ENCODE data around the gene IER2.

Gene IER2

DNA sequence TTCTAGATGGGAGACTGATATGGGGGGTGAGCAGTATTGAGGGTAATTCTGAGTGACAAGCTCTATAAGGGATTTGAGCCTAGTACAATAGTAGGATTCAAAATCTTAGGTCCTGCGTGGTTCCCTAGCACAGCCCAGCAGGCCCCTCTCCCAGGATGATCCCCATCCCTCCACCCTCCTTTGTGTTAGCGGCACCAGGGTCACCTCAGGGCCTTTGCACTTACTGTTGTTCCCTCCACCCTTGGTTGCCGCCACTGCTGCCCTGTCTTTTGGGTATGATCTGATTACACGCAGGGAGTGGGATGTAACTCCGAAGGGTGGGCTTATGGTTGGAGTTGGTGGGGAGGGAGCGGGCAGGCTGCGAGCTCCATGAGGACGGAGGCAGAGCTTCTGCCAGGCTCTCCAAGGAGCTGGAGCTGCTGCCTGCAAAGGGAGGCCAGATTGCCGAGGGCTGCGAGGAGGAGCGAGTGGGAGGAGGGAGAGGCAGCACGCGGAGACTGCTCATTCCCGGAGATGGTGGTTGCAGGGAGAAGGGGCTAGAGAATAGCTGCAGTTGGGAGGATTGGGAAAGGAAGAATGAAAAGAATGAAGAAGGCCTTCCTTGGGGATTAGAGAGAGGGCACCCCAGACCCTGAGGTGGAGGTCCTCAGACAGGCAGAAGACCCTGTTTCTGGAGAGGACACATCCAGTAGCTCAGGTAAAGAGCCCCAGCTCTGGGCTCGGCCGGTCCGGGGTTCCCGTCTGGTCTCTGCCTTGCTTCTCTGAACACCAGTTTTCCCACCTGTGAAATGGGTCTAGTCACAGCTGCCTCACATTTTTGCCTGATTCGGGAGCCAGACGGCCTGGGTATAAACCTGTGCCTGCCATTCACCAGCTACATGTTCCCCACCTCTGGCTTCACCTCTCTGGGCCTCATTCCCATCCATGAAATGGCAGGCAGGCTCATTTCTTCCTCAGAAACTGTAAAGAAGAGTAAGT is 26.9 kb upstream of the IER2 start:
- ChIA-PET POLR2A (interaction anchor here (0.7 kb wide), 1 partner anchor 29 kb away, joined by 5 read pairs; no protein-coding TSS in a partner anchor), CTCF (no interaction called here)
- DNase-seq (ENCODE audit: extremely low spot score), result no peak
- TF ChIP-seq BHLHE40 (IDR thresholded peaks at IDR 0.05; ENCODE audit: borderline replicate concordance), result no peak
- TF ChIP-seq L3MBTL2 (conservative IDR thresholded peaks at IDR 0.05), result no peak
- TF ChIP-seq ELF4 (IDR thresholded peaks at IDR 0.05), result no peak
- TF ChIP-seq HDGF (IDR thresholded peaks at IDR 0.05; ENCODE audit: borderline replicate concordance), result no peak
- TF ChIP-seq LEF1 (IDR thresholded peaks at IDR 0.05; ENCODE audit: borderline replicate concordance), result no peak

DNA sequence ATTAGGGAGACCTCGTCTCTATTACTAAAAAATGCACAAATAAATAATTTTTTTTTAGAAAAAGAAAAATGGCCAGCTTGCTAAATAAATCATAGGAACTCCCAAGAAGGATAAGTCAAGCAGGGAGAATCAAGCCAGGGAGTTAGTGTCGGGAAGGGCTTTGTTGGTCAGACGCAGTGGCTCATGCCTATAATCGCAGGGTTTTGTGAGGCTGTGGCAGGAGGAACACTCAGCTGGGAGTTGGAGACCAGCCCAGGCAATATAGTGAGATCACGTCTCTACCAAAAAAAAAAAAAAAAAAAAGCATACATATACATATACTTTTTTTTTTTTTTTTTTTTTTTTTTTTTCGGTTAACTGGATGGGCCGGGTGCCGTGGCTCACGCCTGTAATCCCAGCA is 23.2 kb upstream of the IER2 start:
- ChIA-PET POLR2A (interaction anchor here (0.9 kb wide), 1 partner anchor 22 kb away, joined by 3 read pairs; no protein-coding TSS in a partner anchor), CTCF (no interaction called here)
- no peak for DNase-seq (ENCODE audit: extremely low spot score)
- no peak for TF ChIP-seq FOXM1 (IDR thresholded peaks at IDR 0.05; ENCODE audit: borderline replicate concordance)

DNA sequence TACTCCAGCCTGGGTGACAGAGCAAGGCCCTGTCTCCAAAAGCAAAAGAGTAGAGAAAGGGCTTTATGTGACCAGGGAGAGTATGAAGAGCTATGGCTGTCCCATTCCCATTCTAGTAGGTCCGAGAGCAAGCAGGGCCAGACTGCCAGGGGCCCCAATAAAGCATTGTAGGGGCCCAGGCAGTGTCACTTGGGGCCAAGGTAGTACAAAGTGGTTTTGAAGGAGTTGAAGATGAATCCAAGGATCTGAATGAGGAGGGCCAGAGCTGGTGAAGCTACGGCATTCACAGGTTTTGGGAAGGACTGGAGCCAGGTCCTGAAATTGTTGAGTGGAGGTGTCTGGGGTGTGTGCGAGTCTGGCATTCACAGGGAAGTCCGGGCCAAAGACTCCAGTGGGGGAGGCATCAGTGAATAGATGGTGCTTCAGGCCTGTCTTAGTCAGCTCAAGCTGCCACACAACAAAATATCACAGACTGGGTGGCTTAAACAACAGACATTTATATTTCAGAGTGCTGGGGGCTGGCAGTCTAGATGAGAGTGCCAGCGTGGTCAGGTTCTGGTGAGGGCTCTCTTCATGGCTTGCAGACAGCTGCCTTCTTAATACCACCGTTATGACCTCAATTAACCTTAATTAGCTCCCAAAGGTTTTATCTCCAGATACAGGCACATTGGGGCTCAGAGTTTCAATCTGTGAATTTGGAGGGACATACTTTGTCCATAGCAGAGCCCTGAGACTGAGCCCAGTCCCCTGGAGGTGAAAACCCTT is 22.2 kb upstream of the IER2 start:
- TF ChIP-seq BHLHE40 (IDR thresholded peaks at IDR 0.05; ENCODE audit: borderline replicate concordance) (no peak), FOXM1 (IDR thresholded peaks at IDR 0.05; ENCODE audit: borderline replicate concordance) (no peak), L3MBTL2 (conservative IDR thresholded peaks at IDR 0.05) (no peak), ARNT (IDR thresholded peaks at IDR 0.05) (no peak), SUZ12 (IDR thresholded peaks at IDR 0.05) (no peak), FOXA1 (IDR thresholded peaks at IDR 0.05) (no peak), HDGF (IDR thresholded peaks at IDR 0.05; ENCODE audit: borderline replicate concordance) (no peak), NFRKB (IDR thresholded peaks at IDR 0.05) (no peak), TARDBP (IDR thresholded peaks at IDR 0.05) (no peak), CTBP1 (IDR thresholded peaks at IDR 0.05; ENCODE audit: borderline replicate concordance) (no peak), ZNF384 (IDR thresholded peaks at IDR 0.05) (no peak), ELF4 (IDR thresholded peaks at IDR 0.05) (no peak), FOXK2 (IDR thresholded peaks at IDR 0.05) (no peak), LEF1 (IDR thresholded peaks at IDR 0.05; ENCODE audit: borderline replicate concordance) (no peak)
- TF ChIP-seq, protein P1, sequence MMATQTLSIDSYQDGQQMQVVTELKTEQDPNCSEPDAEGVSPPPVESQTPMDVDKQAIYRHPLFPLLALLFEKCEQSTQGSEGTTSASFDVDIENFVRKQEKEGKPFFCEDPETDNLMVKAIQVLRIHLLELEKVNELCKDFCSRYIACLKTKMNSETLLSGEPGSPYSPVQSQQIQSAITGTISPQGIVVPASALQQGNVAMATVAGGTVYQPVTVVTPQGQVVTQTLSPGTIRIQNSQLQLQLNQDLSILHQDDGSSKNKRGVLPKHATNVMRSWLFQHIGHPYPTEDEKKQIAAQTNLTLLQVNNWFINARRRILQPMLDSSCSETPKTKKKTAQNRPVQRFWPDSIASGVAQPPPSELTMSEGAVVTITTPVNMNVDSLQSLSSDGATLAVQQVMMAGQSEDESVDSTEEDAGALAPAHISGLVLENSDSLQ (IDR thresholded peaks at IDR 0.05), result no peak
- no peak for DNase-seq (ENCODE audit: extremely low spot score)
- ChIA-PET POLR2A (interaction anchor here (0.7 kb wide), 1 partner anchor 9 kb away, joined by 3 read pairs; no protein-coding TSS in a partner anchor), CTCF (no interaction called here)

DNA sequence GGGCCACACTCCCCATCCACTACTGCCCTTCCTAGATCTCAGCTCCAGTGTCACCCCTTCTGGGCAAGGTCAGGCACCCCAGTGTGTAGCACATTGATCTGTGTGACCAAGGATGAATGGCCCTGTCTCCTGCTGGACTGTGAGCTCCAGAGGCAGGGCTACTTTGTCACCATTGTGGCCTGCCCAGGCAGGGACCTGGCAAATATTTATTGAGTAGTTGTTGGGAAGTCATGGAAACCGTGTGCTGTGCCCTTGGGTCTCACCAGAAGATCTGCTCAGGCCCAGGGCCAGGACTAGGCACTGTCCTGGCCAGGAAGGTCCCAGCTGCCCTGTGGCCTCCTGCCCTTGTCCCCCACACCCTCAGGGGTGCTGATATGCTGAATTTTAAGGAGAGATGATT is 21.6 kb upstream of the IER2 start:
- TF ChIP-seq FOXM1 (IDR thresholded peaks at IDR 0.05; ENCODE audit: borderline replicate concordance) (no peak), SP1 (IDR thresholded peaks at IDR 0.05) (no peak), ARNT (IDR thresholded peaks at IDR 0.05) (no peak), LEF1 (IDR thresholded peaks at IDR 0.05; ENCODE audit: borderline replicate concordance) (no peak), FOXA1 (IDR thresholded peaks at IDR 0.05) (no peak), SUZ12 (IDR thresholded peaks at IDR 0.05) (no peak), TARDBP (IDR thresholded peaks at IDR 0.05) (no peak), CTBP1 (IDR thresholded peaks at IDR 0.05; ENCODE audit: borderline replicate concordance) (no peak), FOXK2 (IDR thresholded peaks at IDR 0.05) (no peak), HDGF (IDR thresholded peaks at IDR 0.05; ENCODE audit: borderline replicate concordance) (no peak)
- ChIA-PET POLR2A (interaction anchor here (0.7 to 1.5 kb wide), 2 partner anchors 9 to 24 kb away, joined by 3 to 9 read pairs; no protein-coding TSS in a partner anchor), CTCF (no interaction called here)
- DNase-seq (ENCODE audit: extremely low spot score), result no peak

DNA sequence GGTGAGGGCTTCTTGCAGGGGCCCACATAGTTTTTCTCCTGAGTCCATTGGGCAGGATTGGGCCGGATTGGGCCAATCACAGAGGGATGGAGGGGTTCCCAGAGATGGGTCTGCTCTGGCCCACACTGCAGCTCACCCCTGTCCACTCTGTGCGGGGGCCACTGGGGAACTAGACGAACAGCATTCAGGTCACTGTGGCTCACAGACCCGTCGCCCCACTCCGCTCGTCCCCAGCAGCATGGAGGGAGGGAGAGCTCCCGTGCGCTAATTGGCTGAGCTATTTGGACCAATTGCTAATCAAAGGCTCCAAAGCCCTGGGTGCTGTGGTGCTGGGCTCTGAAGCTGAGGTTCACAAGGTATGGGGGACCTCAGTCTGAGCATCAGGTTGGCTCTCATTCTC is 20.8 kb upstream of the IER2 start:
- TF ChIP-seq SP1 (IDR thresholded peaks at IDR 0.05), result no peak
- TF ChIP-seq FOXM1 (IDR thresholded peaks at IDR 0.05; ENCODE audit: borderline replicate concordance), result no peak
- TF ChIP-seq, protein P1 (IDR thresholded peaks at IDR 0.05), result no peak
- TF ChIP-seq CTBP1 (IDR thresholded peaks at IDR 0.05; ENCODE audit: borderline replicate concordance), result no peak
- CTCF ChIA-PET, result no interaction called here
- POLR2A ChIA-PET, result interaction anchor here (1.5 kb wide), 1 partner anchor 23 kb away, joined by 9 read pairs; no protein-coding TSS in a partner anchor
- DNase-seq (ENCODE audit: extremely low spot score), result no peak

DNA sequence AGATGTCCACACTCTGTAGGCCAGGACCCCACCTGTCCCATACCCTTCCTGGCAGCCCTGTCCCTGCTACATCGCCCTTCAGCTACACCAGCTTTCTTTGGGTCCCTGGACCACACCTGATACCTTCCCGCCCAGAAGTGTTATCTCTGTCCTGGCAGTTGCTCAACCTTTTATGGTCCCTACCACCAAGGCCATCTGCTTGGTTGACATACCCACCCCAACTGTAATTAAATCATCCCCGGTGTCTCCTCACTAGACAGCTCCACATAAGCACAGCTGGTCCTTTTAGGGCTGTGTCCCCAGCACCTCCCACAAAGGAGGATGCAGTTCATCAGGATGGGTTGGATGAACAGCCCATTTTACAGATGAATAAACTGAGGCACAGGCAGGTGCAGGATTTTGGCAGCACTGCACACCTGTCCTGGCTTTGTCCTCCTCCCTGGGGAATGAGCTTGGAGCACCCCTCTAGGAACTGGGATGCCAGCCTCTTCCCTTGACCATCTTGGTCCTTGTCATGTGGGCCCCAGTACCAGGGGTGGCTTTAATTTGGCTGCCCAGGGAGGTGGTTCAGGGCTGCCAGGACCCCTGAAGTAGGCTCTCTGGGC is 19.2 kb upstream of the IER2 start:
- POLR2A ChIA-PET, result interaction anchor here (1.8 kb wide), 1 partner anchor 21 kb away, joined by 5 read pairs; no protein-coding TSS in a partner anchor
- CTCF ChIA-PET, result no interaction called here
- no peak for DNase-seq (ENCODE audit: extremely low spot score)
- no peak for TF ChIP-seq BHLHE40 (IDR thresholded peaks at IDR 0.05; ENCODE audit: borderline replicate concordance)
- TF ChIP-seq FOXA1 (IDR thresholded peaks at IDR 0.05), result no peak
- TF ChIP-seq SP1 (IDR thresholded peaks at IDR 0.05), result no peak
- TF ChIP-seq LEF1 (IDR thresholded peaks at IDR 0.05; ENCODE audit: borderline replicate concordance), result no peak
- TF ChIP-seq ZNF384 (IDR thresholded peaks at IDR 0.05), result no peak
- no peak for TF ChIP-seq FOXM1 (IDR thresholded peaks at IDR 0.05; ENCODE audit: borderline replicate concordance)
- no peak for TF ChIP-seq TARDBP (IDR thresholded peaks at IDR 0.05)
- no peak for TF ChIP-seq ARNT (IDR thresholded peaks at IDR 0.05)
- TF ChIP-seq FOXK2 (IDR thresholded peaks at IDR 0.05), result no peak
- no peak for TF ChIP-seq SUZ12 (IDR thresholded peaks at IDR 0.05)
- TF ChIP-seq ELF4 (IDR thresholded peaks at IDR 0.05), result no peak
- no peak for TF ChIP-seq HDGF (IDR thresholded peaks at IDR 0.05; ENCODE audit: borderline replicate concordance)
- TF ChIP-seq, protein P1 (IDR thresholded peaks at IDR 0.05), result no peak
